EH (cell line): Measurements from ENCODE around the gene EPB41L4B.
"Not testable (repeated sequence)": the region's sequence is repeated elsewhere in the genome, so short reads cannot be mapped to it uniquely, and the experiment has no call there.

Source experiments
- DNase-seq: peaks from one replicate; pipeline ENCODE4 v3.0.0-alpha.2; 2015; ENCODE audit warnings: low read depth

Gene EPB41L4B

DNA sequence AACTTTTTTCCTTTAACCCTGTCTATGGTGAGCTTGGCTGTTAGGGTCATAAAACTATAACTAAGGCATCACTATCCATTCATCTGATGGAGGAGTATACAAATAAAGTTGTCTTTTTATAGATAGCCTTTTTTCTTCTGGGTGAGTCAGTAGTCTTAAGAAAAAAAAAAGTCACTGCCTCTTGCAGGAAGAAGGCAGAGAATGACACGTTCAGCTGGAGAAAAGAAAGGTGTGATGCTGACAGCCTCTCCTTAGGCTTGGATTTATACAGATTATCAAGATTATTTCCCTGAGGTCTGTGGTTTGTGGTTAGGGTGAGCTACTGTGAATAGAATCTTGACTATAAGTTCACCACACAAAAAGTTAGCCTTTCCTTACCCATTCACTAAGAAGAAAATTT is 23.0 kb downstream of the EPB41L4B start:
- DNase-seq, result peak; percentile 78

DNA sequence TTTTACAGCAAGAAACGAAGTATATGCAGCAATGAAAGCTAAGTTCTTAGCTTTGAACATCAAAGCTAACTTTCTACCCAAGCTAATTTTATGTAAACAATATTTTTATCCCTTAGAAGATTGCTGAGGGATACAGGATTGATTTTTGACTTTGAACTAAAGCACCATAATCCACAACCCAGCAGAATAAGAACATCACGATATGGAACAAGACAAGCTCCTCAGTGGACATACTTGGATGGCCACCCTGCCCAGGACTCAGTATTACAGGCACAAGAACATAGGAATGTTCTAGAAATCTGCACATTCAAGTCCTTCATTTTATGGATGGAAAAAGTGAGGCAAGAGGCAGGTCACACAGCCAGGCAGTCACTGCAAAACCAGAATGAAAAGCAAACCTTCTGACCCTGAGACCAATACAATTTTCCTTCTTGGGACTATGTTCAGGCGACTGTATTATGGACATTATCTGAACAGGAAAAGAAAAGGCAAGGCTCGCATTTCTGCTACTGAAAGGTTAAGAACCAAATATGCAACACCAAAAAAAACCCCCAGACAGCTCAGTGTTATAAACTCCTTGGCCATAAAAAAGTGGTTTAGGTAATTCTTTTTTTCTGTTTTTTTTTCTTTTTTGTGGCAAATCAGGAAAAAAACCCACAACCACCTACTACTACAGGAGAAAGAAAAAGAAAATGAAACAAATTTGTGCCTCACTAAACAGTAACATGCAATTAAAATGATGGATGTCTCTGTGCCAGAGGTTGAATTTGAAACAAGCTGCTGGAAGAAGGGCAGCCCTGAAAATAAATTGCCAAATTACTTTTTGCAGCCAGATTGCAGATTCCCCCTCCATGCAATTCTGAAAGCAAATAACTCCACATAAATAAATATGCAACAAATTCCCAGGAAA is 25.4 kb downstream of the EPB41L4B start:
- no peak for DNase-seq

DNA sequence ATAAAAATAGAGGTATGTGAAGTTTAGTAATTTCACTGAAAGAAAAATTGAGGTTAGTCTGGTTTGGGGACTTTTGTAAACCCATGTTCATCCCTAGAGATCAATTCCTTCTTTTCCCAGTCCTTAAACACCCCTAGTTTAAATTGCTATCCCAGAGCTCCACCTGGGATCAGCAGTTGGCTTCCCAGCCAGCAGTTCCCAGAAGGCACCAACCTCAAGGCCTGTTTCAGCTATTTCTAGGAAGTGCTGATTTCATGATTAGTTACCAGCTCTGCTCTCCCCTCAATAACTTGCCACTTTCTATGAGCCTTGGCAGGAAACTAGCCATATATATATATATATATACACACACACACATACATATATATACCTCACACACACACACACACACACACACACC is 30.5 kb downstream of the EPB41L4B start:
- no peak for DNase-seq

DNA sequence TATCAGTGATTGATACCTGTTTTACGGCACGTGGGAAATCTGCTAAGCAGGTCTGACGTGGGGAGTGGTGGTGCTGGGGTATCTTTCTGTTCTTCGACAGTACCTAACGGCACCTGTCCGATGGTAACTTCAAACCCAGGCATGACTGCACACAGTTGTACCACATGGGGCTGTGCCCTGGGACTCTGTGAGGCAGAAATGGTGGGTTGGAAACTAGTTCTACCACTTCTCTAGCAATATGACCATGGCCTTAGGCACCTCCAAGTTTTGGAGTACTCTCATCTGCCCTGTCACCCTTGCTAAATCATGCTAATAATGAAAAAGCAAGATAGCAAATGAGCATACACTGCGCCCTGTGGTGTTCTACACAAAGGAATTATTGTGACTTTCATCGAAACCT is 30.9 kb downstream of the EPB41L4B start:
- no peak for DNase-seq

DNA sequence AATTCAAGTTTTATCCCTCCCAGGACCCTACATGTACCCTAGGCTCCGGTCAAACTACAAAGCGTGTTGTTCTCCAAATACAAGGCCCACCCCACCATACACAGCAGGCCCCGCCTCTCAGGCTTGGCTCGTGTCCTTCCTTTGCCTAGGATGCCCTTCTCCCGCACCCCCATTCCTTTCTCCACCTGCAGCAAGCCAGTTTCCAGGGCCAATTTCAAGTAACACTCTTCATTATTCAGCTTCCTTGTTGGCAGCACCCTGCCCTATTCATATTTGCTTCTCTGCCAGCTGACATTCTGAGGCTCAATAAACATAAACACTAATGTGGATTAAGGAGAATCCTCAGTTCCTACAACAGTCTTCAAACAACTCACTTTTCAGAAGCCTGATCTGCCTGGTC is 31.7 kb downstream of the EPB41L4B start:
- DNase-seq, result no peak

DNA sequence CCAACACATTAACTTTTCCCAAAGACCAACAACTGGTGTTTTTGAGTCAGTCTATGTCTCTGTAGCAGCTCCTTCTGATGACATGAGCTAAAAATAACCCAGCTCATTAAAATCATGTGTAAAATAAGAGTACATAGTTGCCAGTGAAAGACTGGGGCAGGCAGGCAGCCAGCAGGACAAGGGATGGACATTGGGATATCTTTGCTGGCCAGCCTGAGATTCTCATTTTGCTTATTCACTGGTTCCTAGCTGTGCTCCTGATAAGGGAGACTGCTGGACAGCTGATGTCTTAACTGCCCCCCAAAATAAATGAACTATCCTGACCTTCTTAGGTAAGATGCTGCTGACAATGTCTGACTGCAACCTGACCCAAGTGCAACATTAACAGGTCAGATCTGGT is 33.9 kb downstream of the EPB41L4B start:
- DNase-seq, result peak; percentile 88

DNA sequence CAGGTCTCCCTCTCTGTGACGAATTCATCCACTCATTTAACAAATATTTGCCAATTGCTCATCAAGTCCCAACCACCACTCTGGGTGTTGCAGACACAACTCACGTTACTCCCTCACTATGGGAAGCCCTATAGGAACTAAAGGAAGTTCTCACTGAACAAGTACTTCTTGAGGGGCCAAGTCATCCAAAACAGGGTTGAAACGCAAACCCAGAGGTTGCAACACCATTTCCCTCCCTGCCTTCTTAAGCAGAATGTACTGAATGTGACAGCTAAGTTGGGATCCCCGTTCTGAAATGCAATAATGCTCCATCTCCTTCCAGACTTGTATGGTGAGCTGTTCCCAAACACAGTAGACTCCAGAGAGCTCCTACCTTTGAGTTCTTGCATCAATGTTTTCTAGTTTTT is 34.3 kb downstream of the EPB41L4B start:
- DNase-seq, result peak; percentile 88

DNA sequence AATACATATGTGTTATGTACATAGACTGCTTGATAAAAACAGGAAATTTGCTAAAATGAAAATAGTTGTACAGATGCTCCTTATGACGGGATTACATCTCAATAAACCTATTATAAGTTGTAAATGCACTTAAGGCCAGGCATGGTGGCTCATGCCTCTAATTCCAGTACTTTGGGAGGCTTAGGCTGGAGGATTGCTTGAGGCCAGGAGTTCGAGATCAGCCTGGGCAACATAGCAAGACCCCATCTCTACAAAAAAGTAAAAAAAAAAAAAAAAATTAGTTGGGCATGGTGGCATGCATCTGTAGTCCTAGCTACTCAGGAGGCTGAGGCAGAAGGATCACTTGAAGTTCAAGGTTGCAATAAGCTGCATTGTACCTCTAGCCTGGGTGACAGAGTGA is 37.2 kb downstream of the EPB41L4B start:
- not testable (repeated sequence) for DNase-seq

DNA sequence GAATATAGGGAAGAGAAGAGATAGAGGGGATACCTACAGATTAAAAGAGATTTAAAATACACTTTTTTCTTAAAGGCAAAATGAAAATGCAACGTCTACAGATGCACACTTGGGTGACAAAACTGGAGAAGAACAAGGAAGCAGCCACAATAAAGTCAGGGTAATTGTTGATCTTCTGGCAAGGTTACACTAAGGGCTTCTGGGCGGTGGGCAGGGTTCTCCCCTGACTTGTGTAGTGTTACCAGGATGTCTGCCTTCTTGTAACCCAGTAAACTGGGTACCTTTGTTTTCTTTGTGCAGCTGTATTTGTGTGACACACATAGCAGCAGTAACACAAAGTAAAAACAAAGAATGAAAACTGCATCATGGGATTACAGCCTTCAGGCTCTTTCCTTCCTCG is 37.8 kb downstream of the EPB41L4B start:
- DNase-seq, result no peak

DNA sequence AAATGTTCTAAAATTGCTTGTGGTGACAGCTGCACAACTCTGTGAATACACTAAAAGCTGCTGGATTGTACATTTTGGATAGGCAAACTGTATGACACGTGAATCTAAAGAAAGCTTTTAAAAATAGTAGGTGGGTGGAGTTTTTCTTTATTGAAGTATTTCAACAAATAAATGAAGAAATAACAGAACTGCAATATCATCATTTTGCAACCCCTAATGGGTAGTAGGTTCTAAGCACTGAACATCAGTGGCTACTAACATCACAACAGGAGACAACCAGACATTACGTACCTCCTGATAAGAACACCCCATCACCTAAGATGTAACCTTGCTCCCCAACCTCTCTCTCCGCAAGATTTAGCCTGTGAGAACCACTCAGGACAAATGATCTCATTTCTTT is 38.6 kb downstream of the EPB41L4B start:
- no peak for DNase-seq

DNA sequence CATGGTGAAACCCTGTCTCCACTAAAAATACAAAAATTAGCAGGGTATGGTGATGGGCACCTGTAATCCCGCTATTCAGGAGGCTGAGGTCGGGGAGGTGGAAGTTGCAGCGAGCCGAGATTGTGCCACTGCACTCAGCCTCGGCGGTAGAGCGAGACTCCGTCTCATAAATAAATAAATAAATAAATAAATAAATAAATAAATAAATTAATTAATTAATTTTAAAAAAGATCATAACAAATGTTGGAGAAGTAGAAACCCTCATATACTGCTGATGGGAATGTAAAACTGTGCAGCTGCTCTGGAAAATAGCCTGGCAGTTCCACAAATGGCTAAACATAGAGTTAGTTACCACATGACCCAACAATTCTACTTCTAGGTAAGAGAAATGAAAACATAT is 39.3 kb downstream of the EPB41L4B start:
- DNase-seq, result no peak

DNA sequence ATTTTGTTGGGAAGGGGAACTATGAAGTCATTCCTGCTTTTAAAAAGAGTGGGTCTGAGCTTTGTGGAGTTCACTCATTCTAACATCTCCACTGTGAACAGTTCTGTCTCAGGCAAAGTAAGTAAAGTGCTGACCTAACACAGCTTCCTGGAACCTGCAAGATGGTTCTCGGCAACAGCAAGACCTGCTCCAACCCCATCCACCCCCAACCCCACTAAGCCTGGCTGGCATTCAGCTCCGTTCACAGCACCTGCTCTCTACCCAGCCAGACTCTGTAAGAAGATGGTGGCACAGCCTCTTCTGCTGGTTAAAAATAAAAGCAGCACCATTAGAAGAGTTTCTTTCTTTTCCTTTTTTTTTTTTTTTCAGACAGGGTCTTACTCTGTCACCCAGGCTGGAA is 42.0 kb downstream of the EPB41L4B start:
- no peak for DNase-seq

DNA sequence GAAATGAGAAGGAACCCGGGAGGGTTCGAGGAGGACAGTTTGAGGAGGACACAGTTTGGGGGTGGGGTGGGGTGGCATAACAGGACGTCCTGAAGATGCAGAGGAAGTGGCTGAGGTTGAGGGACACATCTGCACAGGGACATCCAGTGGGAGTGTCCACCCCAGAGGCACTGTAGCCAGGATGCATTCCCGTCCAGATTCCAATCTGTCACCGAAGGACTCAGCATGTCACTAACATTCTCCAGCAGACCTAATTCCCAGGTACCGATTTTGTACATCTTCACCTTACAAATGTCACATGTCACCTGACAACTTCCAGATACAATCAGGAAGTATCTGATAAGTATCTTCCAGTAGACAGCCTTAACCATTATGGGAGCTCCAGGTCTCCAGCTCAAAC is 42.6 kb downstream of the EPB41L4B start:
- no peak for DNase-seq

DNA sequence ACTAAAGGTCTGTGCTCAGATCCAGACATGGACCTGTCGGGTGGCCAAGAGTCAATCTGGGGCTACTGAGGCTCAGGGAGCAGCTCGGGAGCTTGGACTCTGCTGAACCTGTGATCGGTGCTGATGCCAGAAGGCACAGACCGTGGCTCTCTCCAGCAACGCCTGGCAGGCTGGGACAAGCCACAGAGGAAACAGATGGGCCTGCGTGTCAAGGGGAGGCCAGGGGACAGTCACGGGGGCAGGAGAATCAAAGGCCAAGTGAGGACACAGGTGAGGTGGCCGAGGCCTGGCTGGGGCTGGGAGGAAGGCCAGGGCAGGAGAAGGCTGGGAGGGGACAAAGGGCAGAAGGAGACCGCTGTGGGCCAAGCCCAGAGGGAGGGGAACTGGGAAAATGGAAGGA is 43.4 kb downstream of the EPB41L4B start:
- no peak for DNase-seq

DNA sequence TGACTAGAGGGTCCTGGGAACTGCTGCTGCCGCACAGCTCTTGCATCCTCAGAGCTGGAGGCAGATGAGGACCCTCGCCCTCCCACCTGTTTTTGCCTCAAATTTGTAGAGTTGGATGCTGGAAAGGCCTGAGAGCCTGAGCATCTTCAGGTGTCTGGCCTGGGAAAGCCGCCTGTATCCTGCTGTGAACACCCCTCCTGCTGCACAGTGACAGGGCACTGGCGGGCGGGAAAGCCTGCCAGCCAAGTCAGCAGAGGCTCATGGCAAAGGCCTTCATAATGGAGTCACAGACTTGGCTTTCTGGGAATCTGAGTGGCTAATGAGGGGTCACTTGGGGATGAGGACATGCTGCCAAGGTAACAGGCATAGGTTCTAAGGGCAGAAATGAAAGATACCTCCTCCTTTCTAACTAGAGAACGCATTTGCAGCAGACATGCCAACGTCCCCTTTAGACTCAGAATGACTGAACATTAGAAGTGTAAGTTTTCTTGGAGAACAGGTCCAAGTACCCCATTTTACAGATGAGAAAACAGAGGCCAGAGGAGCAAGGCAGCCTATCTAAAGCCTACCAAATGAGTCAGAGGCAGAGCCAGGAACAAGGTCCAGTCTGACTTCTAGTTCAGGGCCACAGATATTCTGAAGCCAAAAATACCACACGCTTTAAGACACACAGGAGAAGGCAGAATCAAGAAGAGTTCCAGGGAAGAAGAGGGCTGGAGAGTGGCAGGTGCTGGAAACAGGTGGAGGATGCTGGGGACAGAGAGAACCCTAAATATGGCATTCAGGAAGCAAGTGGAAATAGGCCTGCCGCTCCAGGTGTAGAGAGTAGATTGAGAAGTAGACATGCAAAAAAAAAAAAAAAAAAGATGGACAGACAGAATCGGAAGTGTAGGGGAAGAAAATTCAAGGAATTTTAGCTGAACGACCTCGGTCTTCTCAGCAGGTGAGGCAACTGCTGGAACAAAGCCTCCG is 44.1 kb downstream of the EPB41L4B start:
- DNase-seq, result no peak

DNA sequence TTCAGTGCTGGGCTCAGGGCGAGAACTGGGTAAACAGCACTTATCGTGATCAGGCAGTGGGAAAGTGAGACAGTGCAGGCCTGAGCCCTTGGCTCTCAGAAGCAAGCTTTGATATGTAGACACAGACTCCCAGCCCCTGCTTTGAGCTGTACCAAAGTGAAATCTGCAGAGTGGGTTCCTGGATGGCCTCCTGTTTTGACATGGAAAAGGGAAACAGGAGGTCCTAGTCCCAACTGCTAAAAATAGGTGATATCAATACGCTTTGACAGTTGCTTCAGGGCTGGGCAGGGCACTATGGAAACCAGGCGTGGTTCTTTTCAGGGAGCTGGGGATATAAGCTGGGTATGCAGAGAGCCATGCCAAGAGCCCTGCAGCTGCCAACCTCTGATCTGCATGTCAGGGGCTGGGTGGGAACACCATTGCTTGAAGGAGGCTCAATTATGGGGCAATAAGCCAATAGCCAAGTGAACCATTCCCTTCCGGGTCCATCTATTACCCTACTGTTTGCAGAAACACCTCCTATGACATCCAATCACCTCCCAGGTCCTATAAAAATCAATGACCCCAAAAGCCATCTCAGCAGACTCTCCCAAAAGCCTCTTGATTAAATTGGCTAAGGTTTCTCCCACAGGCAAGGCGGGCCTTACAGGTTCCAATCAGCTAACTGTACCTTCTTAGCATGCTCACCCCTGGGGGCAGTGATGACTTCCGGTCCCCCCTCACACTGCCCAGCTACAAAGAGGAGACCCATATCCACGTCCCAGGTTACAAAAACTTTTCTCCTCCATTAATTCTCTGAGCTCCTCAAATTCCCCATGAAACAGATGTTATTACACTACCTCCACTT is 45.8 kb downstream of the EPB41L4B start:
- DNase-seq, result no peak

DNA sequence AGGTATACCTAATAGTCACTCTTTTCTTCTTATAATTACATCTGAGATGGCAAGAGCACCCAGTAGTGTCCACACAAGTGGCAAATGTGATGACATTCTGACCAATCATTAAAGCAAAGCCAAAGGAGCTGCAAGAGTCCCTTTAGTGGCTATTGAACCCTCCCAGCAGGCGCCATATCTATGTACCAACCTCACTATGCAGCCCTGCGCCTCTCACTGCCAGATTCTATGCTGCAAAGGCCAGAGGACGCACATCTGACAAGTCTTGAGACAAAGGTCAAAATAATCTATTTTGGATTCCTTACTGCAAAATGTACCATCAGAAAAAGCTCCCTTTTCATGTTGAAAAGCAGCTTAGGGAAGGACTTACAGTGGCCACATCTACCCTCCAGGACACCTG is 47.0 kb downstream of the EPB41L4B start:
- no peak for DNase-seq

DNA sequence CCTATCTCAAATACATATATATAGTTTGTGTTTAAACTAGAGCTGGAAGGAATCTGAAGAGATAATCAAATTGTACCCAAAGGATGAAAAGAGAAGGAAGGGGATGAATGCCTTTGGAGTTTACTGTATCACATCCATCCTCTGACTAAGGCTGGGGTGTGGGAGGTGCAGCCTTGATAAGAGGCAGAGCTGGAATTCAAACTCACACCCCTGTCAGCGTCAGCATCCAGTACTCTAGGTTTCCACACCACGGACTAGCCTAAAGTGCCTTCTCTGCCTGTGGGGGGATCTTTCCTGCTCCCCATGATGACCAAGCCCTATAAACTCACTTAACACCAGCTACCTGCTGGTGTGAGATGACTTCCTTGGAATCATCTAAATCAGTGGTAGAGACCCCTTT is 48.1 kb downstream of the EPB41L4B start:
- no peak for DNase-seq

DNA sequence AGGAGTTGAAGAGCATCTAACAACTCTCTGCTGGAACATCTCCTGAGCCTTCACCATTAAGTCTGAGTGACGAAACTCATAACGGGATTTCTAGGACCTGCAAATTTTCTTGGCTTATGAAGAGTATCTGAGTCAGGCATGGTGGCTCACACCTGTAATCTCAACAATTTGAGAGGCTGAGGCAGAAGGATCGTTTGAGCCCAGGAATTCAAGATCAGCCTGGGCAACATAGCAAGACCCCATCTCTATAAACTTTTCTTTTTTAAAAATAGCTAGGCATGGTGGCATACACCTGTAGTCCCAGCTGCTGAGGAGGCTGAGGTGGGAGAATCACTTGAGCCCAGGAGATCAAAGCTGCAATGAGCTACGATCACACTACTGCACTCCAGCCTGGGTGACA is 48.8 kb downstream of the EPB41L4B start:
- no peak for DNase-seq

DNA sequence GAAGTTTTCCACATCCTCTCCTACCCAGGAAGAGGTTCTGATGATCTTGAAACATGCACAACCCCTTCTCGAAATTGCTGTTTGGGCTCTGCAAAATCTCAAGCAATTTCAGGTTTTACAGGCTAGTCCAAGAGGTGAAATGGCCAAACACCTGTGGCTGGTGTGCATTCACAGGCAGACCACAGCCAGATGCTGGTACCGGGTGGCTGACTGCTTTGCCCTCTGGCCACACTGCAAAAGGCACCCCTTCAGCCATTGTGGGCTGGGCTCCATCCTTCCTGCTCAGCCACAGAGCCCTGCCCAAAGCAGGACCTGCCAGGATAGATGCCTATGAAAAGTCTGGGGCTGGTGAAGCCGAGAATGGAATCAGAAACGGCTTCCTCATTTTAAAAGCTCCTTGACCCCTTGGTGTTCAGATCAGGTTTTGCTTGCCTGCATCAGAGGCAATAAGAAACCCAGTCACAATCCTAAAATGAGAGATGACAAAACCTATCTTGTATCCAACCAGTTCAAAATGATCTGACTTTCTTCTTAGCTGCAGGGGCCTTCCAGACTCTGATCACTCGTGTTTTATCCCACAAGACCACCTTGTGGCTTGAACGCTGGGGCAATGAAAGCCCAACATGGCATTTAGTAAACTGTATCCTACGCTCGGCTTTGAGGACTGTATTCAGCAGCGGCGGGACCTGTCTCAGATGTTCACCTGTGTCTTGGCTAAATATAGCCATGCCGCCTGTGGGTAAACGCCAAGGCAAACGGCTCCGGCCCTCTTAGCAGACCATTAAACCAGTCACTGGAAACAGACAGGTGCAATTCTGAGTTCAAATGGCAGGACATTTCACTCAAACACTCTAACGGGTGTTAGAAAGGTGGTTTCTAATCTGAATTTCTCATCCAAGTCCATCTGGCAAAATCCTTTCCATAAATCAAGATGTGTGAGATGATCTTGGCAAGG is 49.6 kb downstream of the EPB41L4B start:
- no peak for DNase-seq

DNA sequence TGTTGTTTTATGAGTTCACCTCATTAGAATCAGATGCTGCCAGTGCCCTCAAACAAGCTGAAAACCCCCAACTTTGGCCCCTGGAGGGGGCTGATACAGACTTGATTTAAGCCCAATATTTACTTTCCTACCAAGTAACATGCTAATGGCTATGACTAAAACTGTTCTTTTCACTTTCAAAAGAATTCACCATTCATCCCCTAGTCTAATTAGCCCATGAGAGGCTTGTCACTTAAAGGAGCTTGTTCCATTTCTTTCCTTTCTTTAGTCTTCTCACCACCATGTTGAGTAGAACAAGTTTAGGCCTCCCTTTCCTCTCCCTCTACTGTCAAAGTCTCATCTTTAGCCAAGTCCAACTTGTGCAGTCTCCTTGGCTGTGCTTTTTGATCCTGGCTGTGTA is 50.4 kb downstream of the EPB41L4B start:
- no peak for DNase-seq
